Hypothalamus (tissue), 51 donors: ENCODE measurements around the gene AIF1L.
A peak's percentile ranks its signal among the peaks of the same experiment; 100 is the strongest.

ENCODE experiments used
- DNase-seq, 51 donors: peaks; one replicate each; lab custom pipeline; 2025; lab: John Stamatoyannopoulos, UW

Gene AIF1L

GRCh38 chr9:131096269-131097125 is at the start of gene AIF1L:
AIF1L (plus strand) TSS chr9:131096531; CDS start chr9:131096630, 99 bp downstream.
- DNase-seq = peak in 41 of 51 donors; percentile 20 to 84 (median 62)

GRCh38 chr9:131046581-131047202 is 49.6 kb upstream of the AIF1L start:
- peak in 46 of 51 donors; percentile 7 to 80 (median 34) for DNase-seq

- DNase-seq = no peak
These were observed 48.0 kb upstream of the AIF1L start for GRCh38 chr9:131048332-131048731.

- no peak for DNase-seq
These were observed 47.5 kb upstream of the AIF1L start for GRCh38 chr9:131048820-131049219.

GRCh38 chr9:131049829-131050715 is 46.3 kb upstream of the AIF1L start:
- DNase-seq = no peak

GRCh38 chr9:131050831-131051230 is 45.5 kb upstream of the AIF1L start:
- DNase-seq = no peak

- no peak for DNase-seq
These were observed 44.5 kb upstream of the AIF1L start for GRCh38 chr9:131051592-131052517.

GRCh38 chr9:131053896-131054295 is 42.4 kb upstream of the AIF1L start:
- peak in 11 of 51 donors; percentile 10 to 60 (median 42) for DNase-seq

GRCh38 chr9:131056781-131057506 is 39.4 kb upstream of the AIF1L start:
- DNase-seq = no peak

GRCh38 chr9:131060900-131061630 is 35.3 kb upstream of the AIF1L start:
- DNase-seq = peak in 1 of 51 donors; percentile 19

GRCh38 chr9:131062969-131063368 is 33.4 kb upstream of the AIF1L start:
- DNase-seq = no peak

GRCh38 chr9:131065599-131065998 is 30.7 kb upstream of the AIF1L start:
- DNase-seq = no peak

GRCh38 chr9:131067625-131068024 is 28.7 kb upstream of the AIF1L start:
- no peak for DNase-seq

- DNase-seq = no peak
These were observed 28.1 kb upstream of the AIF1L start for GRCh38 chr9:131068076-131068816.

- DNase-seq = no peak
These were observed 26.6 kb upstream of the AIF1L start for GRCh38 chr9:131069699-131070098.

GRCh38 chr9:131072107-131072870 is 24.0 kb upstream of the AIF1L start:
- no peak for DNase-seq

GRCh38 chr9:131072871-131073237 is 23.5 kb upstream of the AIF1L start:
- no peak for DNase-seq
